K562 (cell line): ENCODE measurements around the gene HIP1R. TPM values are rescaled to one million over a fixed set of nuclear protein-coding genes. Genes with fewer than 3 reads are reported as not detected.

Experiments used
- ATAC-seq: fragments of 200-7000 bp; cut with Tn5 transposase; 3 replicates; pipeline ENCODE4 v1.9.1; 2020; ENCODE audit warnings: moderate library complexity
- BruUV-seq: library from RNA; stranded (reverse); fragments of 400-500 nt; replicated peaks from 2 replicates; lab custom pipeline; 2021; lab: Mats Ljungman, UMichigan
- CTCF ChIA-PET: fragments of 300-600 bp; formaldehyde crosslinking; extraction: SDS; loops from one replicate; lab custom pipeline; 2021; ENCODE audit warnings: low intra/inter-chr PET ratio; lab: Yijun Ruan, JAX
- POLR2A ChIA-PET: fragments of 300-600, 350-650 bp; sonication (Branson Sonifier 250); formaldehyde crosslinking; extraction: SDS; loops from one replicate; lab custom pipeline; 2021; ENCODE audit warnings: antibody characterized with exemption, inconsistent platforms; lab: Yijun Ruan, JAX
- DNase-seq, 4 experiments: peaks; one replicate each; pipeline versions ENCODE4 v3.0.0 to v3.0.0-alpha.2; 2011 to 2018; ENCODE audit warnings: low spot score in 3 of 4, mixed read lengths in 3 of 4; ENCODE audit errors: extremely low read depth in 1 of 4
- FAIRE-seq: peaks from 2 replicates; lab custom pipeline; 2011; peaks lifted over from hg19 to GRCh38; lab: Jason Lieb, UNC
- H2AFZ ChIP-seq: 2 replicates; pipeline ENCODE4 v1.6.0; 2011; ENCODE audit warnings: low read depth, low read length, control low read depth, inconsistent platforms
- H3K27ac ChIP-seq: fragments of 200-600 bp; 3 replicates; pipeline ENCODE4 v1.8.0; 2011; ENCODE audit warnings: low read depth, mild to moderate bottlenecking, control low read depth, inconsistent platforms, low read length, moderate library complexity, mixed read lengths; ENCODE audit errors: extremely low read depth
- H3K27me3 ChIP-seq, 2 experiments: fragments of 300-600 bp in 1 of 2; 2 replicates in 1 of 2; 3 replicates in 1 of 2; pipeline versions ENCODE4 v1.6.0 to v1.8.0; 2011; ENCODE audit warnings: inconsistent platforms in 2 of 2, low read length in 2 of 2, mild to moderate bottlenecking in 1 of 2, mixed read lengths in 1 of 2, moderate library complexity in 1 of 2; ENCODE audit not compliant: control insufficient read depth in 2 of 2, insufficient read depth in 2 of 2
- H3K36me3 ChIP-seq: fragments of 300-600 bp; 3 replicates; pipeline ENCODE4 v1.8.0; 2011; ENCODE audit warnings: mild to moderate bottlenecking, low read length, inconsistent platforms; ENCODE audit not compliant: control insufficient read depth, insufficient read depth
- H3K4me1 ChIP-seq, 2 experiments: fragments of 200-600 bp in 1 of 2; replicated peaks in 1 of 2; 2 replicates in 1 of 2; 3 replicates in 1 of 2; pipeline versions ENCODE4 v1.5.1 to v1.8.0; 2011; ENCODE audit warnings: inconsistent platforms in 2 of 2, low read length in 2 of 2, mild to moderate bottlenecking in 1 of 2, mixed read lengths in 1 of 2, moderate library complexity in 1 of 2; ENCODE audit not compliant: control insufficient read depth in 2 of 2, insufficient read depth in 2 of 2
- H3K4me2 ChIP-seq: 2 replicates; pipeline ENCODE4 v1.6.1; 2011; ENCODE audit warnings: low read length, control low read depth, inconsistent platforms, mixed read lengths; ENCODE audit not compliant: insufficient read depth
- H3K4me3 ChIP-seq: fragments of 200-600 bp; sonication (generic), shearing (Covaris generic); 2 replicates; pipeline ENCODE4 v1.5.1; 2016; ENCODE audit warnings: control low read depth, inconsistent platforms
- H3K79me2 ChIP-seq: fragments of 200-600 bp; 3 replicates; pipeline ENCODE4 v1.8.0; 2011; ENCODE audit warnings: low read length, inconsistent platforms; ENCODE audit not compliant: control insufficient read depth, insufficient read depth
- H3K9ac ChIP-seq, 2 experiments: 2 replicates each; pipeline versions ENCODE4 v1.6.0 to v1.6.1; 2011; ENCODE audit warnings: low read depth in 2 of 2, low read length in 2 of 2, control low read depth in 1 of 2, inconsistent platforms in 1 of 2, mild to moderate bottlenecking in 1 of 2, mixed read lengths in 1 of 2; ENCODE audit not compliant: insufficient read depth in 1 of 2
- H3K9me1 ChIP-seq: one replicate; pipeline ENCODE4 v1.6.0; 2011; ENCODE audit warnings: inconsistent platforms, mild to moderate bottlenecking, low read length, moderate library complexity; ENCODE audit not compliant: control insufficient read depth, insufficient read depth
- H3K9me3 ChIP-seq: replicated peaks from 2 replicates; pipeline ENCODE4 v1.5.1; 2011; ENCODE audit warnings: low read depth, low read length, inconsistent platforms; ENCODE audit not compliant: control insufficient read depth, insufficient read depth
- H4K20me1 ChIP-seq: replicated peaks from 2 replicates; pipeline ENCODE4 v1.6.1; 2011; ENCODE audit warnings: low read length, inconsistent platforms, mixed read lengths; ENCODE audit not compliant: control insufficient read depth, insufficient read depth
- FOSL1 ChIP-seq: fragments of 200-800 bp; sonication (Bioruptor generic); conservative IDR thresholded peaks from 2 replicates; pipeline ENCODE4 v1.6.1; 2016; ENCODE audit warnings: missing genetic modification characterization, missing compliant biosample characterization
- GTF2B ChIP-seq: IDR thresholded peaks from 2 replicates; pipeline ENCODE4 v1.6.1; 2011; ENCODE audit not compliant: insufficient read length; ENCODE audit errors: extremely low read depth
- HMBOX1 ChIP-seq: sonication (generic); IDR thresholded peaks from 2 replicates; pipeline ENCODE4 v1.6.1; 2016
- MIER1 ChIP-seq: fragments of 450-650 bp; IDR thresholded peaks from 2 replicates; pipeline ENCODE4 v1.6.1; 2016; ENCODE audit warnings: antibody characterized with exemption, mild to moderate bottlenecking, low read depth
- THAP12 ChIP-seq: fragments of 250-450 bp; sonication (Bioruptor Pico); IDR thresholded peaks from 2 replicates; pipeline ENCODE4 v1.9.0; 2021; ENCODE audit warnings: mild to moderate bottlenecking, inconsistent platforms
- ZNF668 ChIP-seq: fragments of 250-450 bp; sonication (Bioruptor Pico); IDR thresholded peaks from 2 replicates; pipeline ENCODE4 v1.8.0; 2022; ENCODE audit warnings: mild to moderate bottlenecking, inconsistent platforms
- ZNF707 ChIP-seq: fragments of 250-450 bp; sonication (Bioruptor Pico); conservative IDR thresholded peaks from 2 replicates; pipeline ENCODE4 v1.8.0; 2022; ENCODE audit warnings: inconsistent platforms, mild to moderate bottlenecking, moderate library complexity
- ZNF79 ChIP-seq: fragments of 250-450 bp; sonication (Bioruptor Pico); IDR thresholded peaks from 2 replicates; pipeline ENCODE4 v1.4.0; 2020; ENCODE audit warnings: low read depth, mild to moderate bottlenecking, moderate library complexity
- WGBS: fragments of 100-300 bp; shearing (Covaris generic); methylation state at CpG from one replicate; pipeline ENCODE4 v1.1.6; 2016; ENCODE audit warnings: low coverage, mixed read lengths; ENCODE audit not compliant: insufficient coverage; ENCODE audit errors: missing lambda C conversion rate; 5-methylcytosine and 5-hydroxymethylcytosine counted together
- in situ Hi-C: fragments of 300-500 bp; cut with MboI; formaldehyde crosslinking; loops from 4 replicates; pipeline ENCODE4 v1.15.0; 2018; ENCODE audit warnings: inconsistent platforms, mixed read lengths
- intact Hi-C: fragments of 100-400 bp; cut with micrococcal nuclease; formaldehyde crosslinking; loops from 2 replicates; pipeline ENCODE4 v1.14.2; 2022
- polyA plus RNA-seq, 8 experiments: library from polyadenylated mRNA; depleted of rRNA in 4 of 8; stranded (reverse) in 5 of 8; unstranded in 3 of 8; fragments of >200 nt; fragmentation: Nextera tagmentation in 2 of 8; fragmentation: Illumina TruSeq in 1 of 8; extraction: Ambion mirVana in 2 of 8; extraction: Trizol in 1 of 8; gene quantifications; 2 replicates each; pipeline versions ENCODE4 v1.2.1 to v1.2.3, GENCODE V29; 2011 to 2014; ENCODE audit warnings: inconsistent platforms in 1 of 8, missing spikeins in 1 of 8
- total RNA-seq, 7 experiments: library from RNA; depleted of rRNA in 6 of 7; stranded (reverse); fragments of >200 nt in 6 of 7; fragmentation: Illumina TruSeq in 2 of 7; extraction: Trizol in 2 of 7; gene quantifications; 2 replicates each; pipeline versions ENCODE4 v1.2.1 to v1.2.3, GENCODE V29; 2011 to 2021; ENCODE audit warnings: low replicate concordance in 1 of 7

HIP1R gene
- total and polyA plus RNA-seq, 9 of the 15 experiments (the other 6 are each of a cell fraction or from before 2014, with no cell fraction given), result 0.15 to 31.0 (median 14.2) TPM

GRCh38 chr12:122846622-122847515, 11.6 kb downstream of the HIP1R start:
- no peak overlapping the region for H3K4me3 ChIP-seq
- H3K9me3 ChIP-seq, result no peaks in the 10 kb centered on the region
- no peak for ATAC-seq
- DNase-seq, result no peak
- no peak overlapping the region; a peak in 1 of 4 replicates for H3K9ac ChIP-seq
- H3K27me3 ChIP-seq, result no peaks in the 10 kb centered on the region
- POLR2A ChIA-PET, result interaction anchor here (0.5 to 1.3 kb wide), 6 partner anchors 9 to 222 kb away, joined by 3 to 5 read pairs (median 4); no protein-coding TSS in a partner anchor
- in situ Hi-C loops (no loop called here), intact Hi-C loops (loop anchor here (10.0 kb wide), 1 partner anchor 52 kb away; no protein-coding TSS in a partner anchor)
- no peak for FAIRE-seq
- H3K9me1 ChIP-seq, result no peaks in the 10 kb centered on the region
- CTCF ChIA-PET, result no interaction called here
- H3K4me2 ChIP-seq, result no peak overlapping the region
- peaks cover 0 to 52% of the 10 kb centered on the region in 2 experiments; a peak in 2 of 5 replicates for H3K4me1 ChIP-seq
- WGBS, result 56% methylated on average over 11 of the region's 27 CpGs
- H3K36me3 ChIP-seq, result no peaks in the 10 kb centered on the region
- no peaks in the 10 kb centered on the region for H3K79me2 ChIP-seq
- BruUV-seq, result no TSS peak
- H2AFZ ChIP-seq, result no peak overlapping the region
- H4K20me1 ChIP-seq, result peaks cover 27% of the 10 kb centered on the region
- H3K27ac ChIP-seq, result no peak overlapping the region
- TF ChIP-seq ZNF707 (CRISPR knock-in tag) (no peak), ZNF668 (CRISPR knock-in tag) (no peak), HMBOX1 (no peak), FOSL1 (tag) (no peak), MIER1 (no peak), THAP12 (CRISPR knock-in tag) (no peak), GTF2B (no peak), ZNF79 (no peak)
